Endothelial cell of umbilical vein (primary cell): ENCODE measurements around the gene APIP. TPM values are rescaled to one million over a fixed set of nuclear protein-coding genes. Genes with fewer than 3 reads are reported as not detected.

Source experiments
- microRNA-seq: library from miRNA; unstranded; fragments of <30 nt; microRNA quantifications from one replicate; pipeline ENCODE4 v1.2.0, GENCODE V29; 2021; ENCODE audit warnings: borderline number of aligned reads, borderline replicate concordance
- polyA plus RNA-seq, 4 experiments: library from polyadenylated mRNA; depleted of rRNA in 3 of 4; stranded (reverse) in 3 of 4; unstranded in 1 of 4; fragments of >200 nt; gene quantifications; 2 replicates each; pipeline versions ENCODE4 v1.2.1 to v1.2.3, GENCODE V29; 2011 to 2012; ENCODE audit warnings: missing spikeins in 1 of 4
- small RNA-seq: library from RNA; depleted of rRNA; stranded (forward); fragments of <200 nt; gene quantifications from one replicate; pipeline ENCODE3, GENCODE V24; 2012; ENCODE audit warnings: low replicate concordance, low read depth; ENCODE audit not compliant: insufficient read depth, insufficient read length
- total RNA-seq: library from RNA; stranded (reverse); gene quantifications from 2 replicates; pipeline ENCODE4 v1.2.3, GENCODE V29; 2021

APIP gene
- total and polyA plus RNA-seq, 2 donors (not counting 3 experiments of a cell fraction or from before 2014, with no cell fraction given), result 10.0 to 26.9 TPM

Small RNAs within 50 kb of the gene (microRNA-seq; reads per million reads assigned to microRNA genes)
- 13.1 reads per million, percentile 30 among the genes with 10 or more reads in this experiment for gene MIR1343

Small RNAs within 50 kb of the gene (small RNA-seq; reads per million reads assigned to genes)
- not detected for gene MIR1343

Other genes with a start within 250 kb of the APIP start
- 30.5 and 33.2 TPM in 2 replicates for gene PDHX, start 239 bp upstream of the APIP start, total RNA-seq
- 8.2 and 10.5 TPM in 2 replicates for gene PDHX, start 239 bp upstream of the APIP start, polyA plus RNA-seq
- 26.3 and 68.3 TPM in 2 replicates for gene CD44, start 222.8 kb upstream of the APIP start, total RNA-seq
- 25.5 and 27.5 TPM in 2 replicates for gene CD44, start 222.8 kb upstream of the APIP start, polyA plus RNA-seq